Spleen (tissue), 11 donors: ENCODE measurements around the gene LMOD3. TPM values are rescaled to one million over a fixed set of nuclear protein-coding genes. Genes with fewer than 3 reads are reported as not detected.

ENCODE experiments used
- DNase-seq: peaks from one replicate; pipeline ENCODE4 v3.0.0-alpha.2; 2020
- H3K27ac ChIP-seq, 8 donors: fragments of 200-600 bp; sonication (generic) in 7 of 8; 1 replicate in 4 of 8; 2 replicates in 4 of 8; pipeline versions ENCODE4 v1.5.0 to v1.8.0; 2016 to 2021; ENCODE audit warnings: inconsistent platforms in 4 of 8, mild to moderate bottlenecking in 4 of 8, moderate library complexity in 1 of 8
- H3K27me3 ChIP-seq, 7 donors: fragments of 200-600 bp; sonication (generic) in 6 of 7; replicated peaks in 1 of 7; 1 replicate in 4 of 7; 2 replicates in 3 of 7; pipeline versions ENCODE4 v1.5.0 to v1.8.0; 2016 to 2021; ENCODE audit warnings: inconsistent platforms in 3 of 7, mild to moderate bottlenecking in 1 of 7
- H3K36me3 ChIP-seq, 6 donors: fragments of 200-600 bp; sonication (generic) in 5 of 6; 1 replicate in 4 of 6; 2 replicates in 2 of 6; pipeline versions ENCODE4 v1.5.0 to v1.8.0; 2016 to 2021; ENCODE audit warnings: inconsistent platforms in 2 of 6
- H3K4me1 ChIP-seq, 6 donors: fragments of 200-600 bp; sonication (generic) in 5 of 6; 1 replicate in 3 of 6; 2 replicates in 3 of 6; pipeline versions ENCODE4 v1.5.0 to v1.8.0; 2016 to 2021; ENCODE audit warnings: inconsistent platforms in 3 of 6
- H3K4me3 ChIP-seq, 8 donors: fragments of 200-600 bp; sonication (generic) in 7 of 8; 1 replicate in 4 of 8; 2 replicates in 4 of 8; pipeline versions ENCODE4 v1.5.0 to v1.8.0; 2016 to 2021; ENCODE audit warnings: inconsistent platforms in 4 of 8, mild to moderate bottlenecking in 4 of 8, moderate library complexity in 2 of 8
- H3K9me3 ChIP-seq, 8 donors: fragments of 200-600 bp; sonication (generic) in 7 of 8; 1 replicate in 4 of 8; 2 replicates in 4 of 8; pipeline versions ENCODE4 v1.5.0 to v1.8.0; 2016 to 2021; ENCODE audit warnings: inconsistent platforms in 4 of 8
- POLR2A ChIP-seq, 3 donors: fragments of 450-650 bp; IDR thresholded peaks; one replicate each; pipeline ENCODE4 v1.5.1; 2017; ENCODE audit warnings: antibody characterized with exemption in 3 of 3, mild to moderate bottlenecking in 1 of 3
- POLR2AphosphoS5 ChIP-seq, 3 donors: sonication (generic); formaldehyde crosslinking; IDR thresholded peaks; one replicate each; pipeline ENCODE4 v1.5.1; 2017; ENCODE audit warnings: antibody characterized with exemption in 3 of 3
- WGBS, 5 donors: extraction: QIAGEN DNeasy Blood & Tissue Kit in 3 of 5; methylation state at CpG; one replicate each; pipeline versions ENCODE4 v1.1.5 to v1.1.7; 2013 to 2018; 5-methylcytosine and 5-hydroxymethylcytosine counted together
- intact Hi-C: fragments of 100-400 bp; cut with DNase I; formaldehyde crosslinking; loops from one replicate; pipeline ENCODE4 v1.15.0; 2023; ENCODE audit warnings: low total_unique reads
- polyA plus RNA-seq, 3 donors: library from polyadenylated mRNA; stranded (reverse); fragments of 200-250 nt; gene quantifications; one replicate each; pipeline ENCODE4 v1.2.1, GENCODE V29; 2013
- total RNA-seq, 7 donors: library from RNA; depleted of rRNA in 3 of 7; stranded (reverse); fragments of >200 nt in 3 of 7; fragmentation: NEBNext Ultra II Directional in 4 of 7; extraction: Animal tissue kit (Norgen Biotek cat#: 25700) in 4 of 7; gene quantifications; one replicate each; pipeline versions ENCODE4 v1.1.0 to v1.2.1, GENCODE V29; 2016 to 2021
- TF ChIP-seq, protein P1 (sequence below), 11 experiments: fragments of 200-600 bp in 7 of 11; fragments of 450-650 bp in 4 of 11; sonication (generic) in 4 of 11; IDR thresholded peaks in 8 of 11; conservative IDR thresholded peaks in 3 of 11; 1 replicate in 7 of 11; 2 replicates in 4 of 11; pipeline versions ENCODE4 v1.4.0 to v1.8.0; 2016 to 2021; ENCODE audit warnings: antibody characterized with exemption in 11 of 11, inconsistent platforms in 4 of 11, mild to moderate bottlenecking in 1 of 11
- donor health status: healthy with polysubstance abuse.
- donor health status: DM: no; HTN: no; CAD: no; lungs with moderate emphysema.
- donor health status: DM: no; HTN: no; CAD: no.
- donor health status: Bipolar disorder and iron deficiency.
- donor health status: healthy.
- donor health status: DM: no; HTN: no; CAD: no.
- donor health status: DM: yes; HTN: yes; CAD: no.

The LMOD3 gene
- total and polyA plus RNA-seq, 10 donors, result 0.10 to 1.2 (median 0.22) TPM; not detected in 1

DNA sequence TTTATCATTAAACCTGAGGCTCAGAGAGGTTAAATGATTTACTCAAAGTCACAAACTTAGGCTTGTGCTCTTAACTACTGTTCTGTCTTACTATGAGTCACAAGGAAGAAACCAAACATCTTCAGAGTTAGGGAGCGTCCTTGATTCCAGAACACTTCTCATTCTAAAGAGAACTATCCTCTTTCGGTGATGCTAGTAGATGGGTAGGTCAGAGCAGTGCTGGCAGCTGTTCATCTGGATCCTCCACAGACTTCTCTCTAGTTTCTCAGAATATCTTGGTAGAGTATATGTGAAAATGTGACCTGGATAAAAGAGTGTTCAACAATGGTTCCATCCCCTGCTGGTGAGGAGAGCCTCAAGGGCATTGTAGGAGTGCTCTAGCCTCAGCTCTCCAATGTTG lies 34.3 kb downstream of the LMOD3 start:
- H3K4me3 ChIP-seq, result peak overlapping the region in 5 of 8 donors; percentile 76 to 96 (median 85)
- H3K9me3 ChIP-seq, result no peaks in the 10 kb centered on the region
- H3K27ac ChIP-seq, result peak overlapping the region in 7 of 8 donors; percentile 39 to 96 (median 92)
- WGBS, 5 donors, result 32 to 61% (median 50%) methylated on average over 2 of the region's 2 CpGs
- no peaks in the 10 kb centered on the region for H3K27me3 ChIP-seq
- peaks cover 0 to 19% (median 0%) of the 10 kb centered on the region in 6 donors for H3K36me3 ChIP-seq
- DNase-seq, result no peak
- intact Hi-C loops, result no loop called here
- H3K4me1 ChIP-seq, result peaks cover 76 to 94% (median 90%) of the 10 kb centered on the region in 6 donors
- TF ChIP-seq, protein P1, sequence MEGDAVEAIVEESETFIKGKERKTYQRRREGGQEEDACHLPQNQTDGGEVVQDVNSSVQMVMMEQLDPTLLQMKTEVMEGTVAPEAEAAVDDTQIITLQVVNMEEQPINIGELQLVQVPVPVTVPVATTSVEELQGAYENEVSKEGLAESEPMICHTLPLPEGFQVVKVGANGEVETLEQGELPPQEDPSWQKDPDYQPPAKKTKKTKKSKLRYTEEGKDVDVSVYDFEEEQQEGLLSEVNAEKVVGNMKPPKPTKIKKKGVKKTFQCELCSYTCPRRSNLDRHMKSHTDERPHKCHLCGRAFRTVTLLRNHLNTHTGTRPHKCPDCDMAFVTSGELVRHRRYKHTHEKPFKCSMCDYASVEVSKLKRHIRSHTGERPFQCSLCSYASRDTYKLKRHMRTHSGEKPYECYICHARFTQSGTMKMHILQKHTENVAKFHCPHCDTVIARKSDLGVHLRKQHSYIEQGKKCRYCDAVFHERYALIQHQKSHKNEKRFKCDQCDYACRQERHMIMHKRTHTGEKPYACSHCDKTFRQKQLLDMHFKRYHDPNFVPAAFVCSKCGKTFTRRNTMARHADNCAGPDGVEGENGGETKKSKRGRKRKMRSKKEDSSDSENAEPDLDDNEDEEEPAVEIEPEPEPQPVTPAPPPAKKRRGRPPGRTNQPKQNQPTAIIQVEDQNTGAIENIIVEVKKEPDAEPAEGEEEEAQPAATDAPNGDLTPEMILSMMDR (IDR thresholded peaks at IDR 0.05 in 8 of 11, conservative IDR thresholded peaks at IDR 0.05 in 3 of 11), result no peak
- TF ChIP-seq POLR2AphosphoS5 (IDR thresholded peaks at IDR 0.05) (no peak), POLR2A (IDR thresholded peaks at IDR 0.05) (no peak)

DNA sequence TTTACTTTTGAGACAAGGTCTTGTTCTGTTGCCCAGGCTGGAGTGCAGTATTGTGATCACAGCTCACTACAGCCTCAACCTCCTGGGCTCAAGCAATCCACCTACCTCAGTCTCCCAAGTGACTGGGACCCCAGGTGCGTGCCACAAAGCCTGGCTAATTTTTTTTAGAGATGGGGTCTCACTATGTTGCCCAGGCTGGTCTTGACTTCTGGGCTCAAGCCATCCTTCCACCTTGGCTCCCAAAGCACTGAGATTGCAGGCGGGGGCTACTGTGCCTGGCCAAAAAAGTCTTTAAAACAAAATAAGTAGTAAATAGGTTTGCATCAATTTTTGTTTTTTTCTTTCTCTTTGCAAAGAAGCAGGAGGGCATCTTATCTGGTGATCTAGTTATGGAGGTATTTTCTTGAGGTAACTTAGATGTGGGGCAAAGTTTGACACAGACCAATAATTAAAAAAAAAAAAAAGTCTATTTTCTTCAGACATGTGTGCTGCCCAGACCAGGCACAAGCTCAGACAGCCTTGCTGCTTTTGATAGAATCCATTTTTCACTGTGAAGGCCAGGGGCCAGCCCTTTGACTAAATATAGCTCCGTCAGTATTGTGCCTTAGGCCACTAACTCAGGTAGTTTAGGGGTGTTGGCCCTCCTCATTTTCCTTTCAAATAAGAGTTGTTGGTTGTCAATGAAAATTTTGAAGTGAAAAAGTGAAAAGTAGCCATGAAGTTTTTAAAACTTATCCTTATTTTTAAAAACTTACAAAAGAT lies 35.2 kb downstream of the LMOD3 start:
- H3K4me1 ChIP-seq, result peaks cover 76 to 94% (median 90%) of the 10 kb centered on the region in 6 donors

DNA sequence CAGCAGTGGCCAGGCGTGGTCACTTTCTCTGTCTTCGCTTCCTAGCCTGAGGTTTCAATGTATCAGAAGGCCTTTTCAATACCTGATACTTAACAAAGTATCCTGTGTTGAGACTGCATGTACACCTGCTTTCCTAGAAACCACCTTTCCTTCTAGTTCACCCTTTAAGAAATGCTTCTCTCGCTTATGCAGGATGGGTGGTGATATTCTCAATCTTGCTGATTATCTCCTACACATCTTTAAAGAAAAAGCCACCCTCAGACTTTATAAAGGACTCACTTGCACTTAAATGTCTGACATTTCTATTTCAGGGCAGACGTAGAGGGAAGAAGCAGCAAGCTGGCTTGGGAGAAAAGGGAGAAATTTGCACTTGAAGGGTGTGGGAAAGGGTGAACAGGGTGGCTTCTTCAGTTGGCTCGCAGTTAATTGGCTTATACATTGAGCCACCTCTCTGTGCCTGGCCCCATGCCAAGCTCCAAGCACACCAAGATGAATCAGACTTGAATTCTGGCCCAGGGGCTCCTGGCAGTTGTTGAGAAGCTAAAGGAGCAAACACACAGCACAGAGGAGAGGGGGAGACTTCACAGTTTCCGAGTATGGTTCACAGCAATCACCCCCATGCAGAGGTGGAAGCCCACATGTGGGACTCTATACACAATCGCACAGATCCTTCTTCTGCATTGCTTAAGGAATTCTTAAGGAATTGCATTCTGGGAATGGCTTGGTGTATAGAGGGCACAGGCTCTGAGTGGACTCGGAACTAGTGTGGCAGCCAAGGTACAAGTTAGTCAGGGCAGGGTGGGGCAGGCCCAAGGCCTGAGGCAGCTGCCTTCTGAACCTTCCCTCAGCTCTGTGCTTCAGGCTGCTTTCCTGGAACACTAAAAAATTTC lies 36.3 kb downstream of the LMOD3 start:
- DNase-seq, result peak; percentile 86
- Histone ChIP-seq H3K9me3 (no peaks in the 10 kb centered on the region), H3K27ac (peak overlapping the region; percentile 80 to 96 (median 92)), H3K4me1 (peaks cover 75 to 94% (median 90%) of the 10 kb centered on the region in 6 donors), H3K27me3 (no peaks in the 10 kb centered on the region), H3K4me3 (peak overlapping the region; percentile 76 to 96 (median 87)), H3K36me3 (peaks cover 0 to 19% (median 0%) of the 10 kb centered on the region in 6 donors)
- 1 to 6% (median 3%) methylated on average over 8 of the region's 8 CpGs for WGBS, 5 donors
- intact Hi-C loops, result no loop called here
- TF ChIP-seq POLR2AphosphoS5 (IDR thresholded peaks at IDR 0.05), result peak in 1 of 3 donors; percentile 32
- TF ChIP-seq, protein P1 (IDR thresholded peaks at IDR 0.05 in 8 of 11, conservative IDR thresholded peaks at IDR 0.05 in 3 of 11), result no peak

More for the DNA sequence above, 35.2 kb downstream of the LMOD3 start:
- TF ChIP-seq POLR2A (IDR thresholded peaks at IDR 0.05) (no peak), POLR2AphosphoS5 (IDR thresholded peaks at IDR 0.05) (no peak)
- TF ChIP-seq, protein P1 (IDR thresholded peaks at IDR 0.05 in 8 of 11, conservative IDR thresholded peaks at IDR 0.05 in 3 of 11), result no peak
- H3K36me3 ChIP-seq, result peaks cover 0 to 19% (median 0%) of the 10 kb centered on the region in 6 donors
- no peaks in the 10 kb centered on the region for H3K27me3 ChIP-seq
- DNase-seq, result no peak
- peak overlapping the region; percentile 76 to 96 (median 87) for H3K4me3 ChIP-seq
- intact Hi-C loops, result no loop called here
- 74 to 87% (median 76%) methylated on average over 3 of the region's 3 CpGs for WGBS, 5 donors
- H3K9me3 ChIP-seq, result no peaks in the 10 kb centered on the region
- H3K27ac ChIP-seq, result peak overlapping the region; percentile 80 to 96 (median 92)
